Chondrocyte (in vitro differentiated cells): ENCODE measurements around the gene ACTA2. TPM values are rescaled to one million over a fixed set of nuclear protein-coding genes. Genes with fewer than 3 reads are reported as not detected.

Experiments used
- DNase-seq: peaks from one replicate; pipeline ENCODE4 v3.0.0; 2021; ENCODE audit warnings: mixed read lengths, low spot score
- H3K27ac Mint-ChIP-seq: one replicate; pipeline ENCODE4 v1.8.0; 2021; ENCODE audit warnings: mild to moderate bottlenecking, moderate library complexity, mixed read lengths; ENCODE audit not compliant: unreplicated experiment
- H3K27me3 Mint-ChIP-seq: 2 replicates; pipeline ENCODE4 v1.8.0; 2021; ENCODE audit warnings: low read depth, mixed read lengths
- H3K36me3 Mint-ChIP-seq: 2 replicates; pipeline ENCODE4 v1.8.0; 2021; ENCODE audit warnings: low read depth, mixed read lengths
- H3K4me1 Mint-ChIP-seq: 2 replicates; pipeline ENCODE4 v1.8.0; 2021; ENCODE audit warnings: low read depth, mild to moderate bottlenecking, mixed read lengths
- H3K4me3 Mint-ChIP-seq: one replicate; pipeline ENCODE4 v1.8.0; 2021; ENCODE audit warnings: mild to moderate bottlenecking, moderate library complexity, mixed read lengths; ENCODE audit not compliant: unreplicated experiment
- H3K9me3 Mint-ChIP-seq: 2 replicates; pipeline ENCODE4 v1.8.0; 2021; ENCODE audit warnings: low read depth, mixed read lengths
- total RNA-seq: library from RNA; stranded (reverse); gene quantifications from 3 replicates; pipeline ENCODE4 v1.2.1, GENCODE V29; 2021
- TF ChIP-seq, protein P1 (sequence below): fragments of 200-600 bp; sonication (generic); IDR thresholded peaks from 2 replicates; pipeline ENCODE4 v1.5.0; 2021; ENCODE audit warnings: antibody characterized with exemption, mild to moderate bottlenecking, moderate library complexity

The ACTA2 gene
- total RNA-seq, 1 donor from 2014 or later = 4,145 TPM

DNA sequence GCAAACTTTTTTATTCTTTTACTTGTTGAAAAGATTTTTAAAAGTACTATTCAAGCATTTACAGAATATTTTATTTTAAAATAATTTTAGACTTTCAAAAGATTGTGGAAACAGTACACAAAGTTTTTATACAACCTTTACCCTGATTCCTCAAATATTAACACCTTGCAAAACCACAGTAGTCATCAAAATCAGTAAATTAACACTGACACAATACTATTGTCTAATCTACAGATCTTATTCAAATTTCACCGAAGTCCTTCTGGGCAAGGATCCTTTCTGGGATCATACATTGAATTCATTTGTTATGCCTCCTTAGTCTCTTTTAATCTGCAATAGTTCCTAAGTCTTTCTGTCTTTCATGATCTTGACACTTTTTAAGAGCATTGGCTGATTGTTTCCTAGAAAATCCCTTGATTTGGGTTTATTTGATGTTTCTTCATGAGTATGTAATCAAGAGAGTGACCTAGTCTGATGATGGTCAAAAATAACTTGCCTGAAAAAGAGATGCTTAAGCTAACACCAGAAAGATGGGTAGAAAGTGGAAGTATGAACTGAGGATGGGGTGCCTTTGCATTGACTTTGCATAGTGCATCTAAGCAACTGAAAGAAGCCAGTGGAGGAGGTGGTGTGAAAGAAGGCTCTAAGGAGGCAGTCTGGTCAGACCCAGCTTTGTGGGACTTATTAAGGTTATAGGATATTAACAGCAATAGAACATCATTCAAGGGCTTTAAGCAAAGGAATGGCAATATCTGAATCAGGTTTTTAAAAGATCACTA lies 62.8 kb downstream of the ACTA2 start:
- no peaks in the 10 kb centered on the region for H3K9me3 Mint-ChIP-seq
- no peaks in the 10 kb centered on the region for H3K36me3 Mint-ChIP-seq
- no peaks in the 10 kb centered on the region for H3K27me3 Mint-ChIP-seq
- DNase-seq = no peak
- TF ChIP-seq, protein P1, sequence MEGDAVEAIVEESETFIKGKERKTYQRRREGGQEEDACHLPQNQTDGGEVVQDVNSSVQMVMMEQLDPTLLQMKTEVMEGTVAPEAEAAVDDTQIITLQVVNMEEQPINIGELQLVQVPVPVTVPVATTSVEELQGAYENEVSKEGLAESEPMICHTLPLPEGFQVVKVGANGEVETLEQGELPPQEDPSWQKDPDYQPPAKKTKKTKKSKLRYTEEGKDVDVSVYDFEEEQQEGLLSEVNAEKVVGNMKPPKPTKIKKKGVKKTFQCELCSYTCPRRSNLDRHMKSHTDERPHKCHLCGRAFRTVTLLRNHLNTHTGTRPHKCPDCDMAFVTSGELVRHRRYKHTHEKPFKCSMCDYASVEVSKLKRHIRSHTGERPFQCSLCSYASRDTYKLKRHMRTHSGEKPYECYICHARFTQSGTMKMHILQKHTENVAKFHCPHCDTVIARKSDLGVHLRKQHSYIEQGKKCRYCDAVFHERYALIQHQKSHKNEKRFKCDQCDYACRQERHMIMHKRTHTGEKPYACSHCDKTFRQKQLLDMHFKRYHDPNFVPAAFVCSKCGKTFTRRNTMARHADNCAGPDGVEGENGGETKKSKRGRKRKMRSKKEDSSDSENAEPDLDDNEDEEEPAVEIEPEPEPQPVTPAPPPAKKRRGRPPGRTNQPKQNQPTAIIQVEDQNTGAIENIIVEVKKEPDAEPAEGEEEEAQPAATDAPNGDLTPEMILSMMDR = no peak
- no peak overlapping the region for H3K27ac Mint-ChIP-seq
- H3K4me3 Mint-ChIP-seq = no peak overlapping the region
- H3K4me1 Mint-ChIP-seq = peaks cover 15% of the 10 kb centered on the region

DNA sequence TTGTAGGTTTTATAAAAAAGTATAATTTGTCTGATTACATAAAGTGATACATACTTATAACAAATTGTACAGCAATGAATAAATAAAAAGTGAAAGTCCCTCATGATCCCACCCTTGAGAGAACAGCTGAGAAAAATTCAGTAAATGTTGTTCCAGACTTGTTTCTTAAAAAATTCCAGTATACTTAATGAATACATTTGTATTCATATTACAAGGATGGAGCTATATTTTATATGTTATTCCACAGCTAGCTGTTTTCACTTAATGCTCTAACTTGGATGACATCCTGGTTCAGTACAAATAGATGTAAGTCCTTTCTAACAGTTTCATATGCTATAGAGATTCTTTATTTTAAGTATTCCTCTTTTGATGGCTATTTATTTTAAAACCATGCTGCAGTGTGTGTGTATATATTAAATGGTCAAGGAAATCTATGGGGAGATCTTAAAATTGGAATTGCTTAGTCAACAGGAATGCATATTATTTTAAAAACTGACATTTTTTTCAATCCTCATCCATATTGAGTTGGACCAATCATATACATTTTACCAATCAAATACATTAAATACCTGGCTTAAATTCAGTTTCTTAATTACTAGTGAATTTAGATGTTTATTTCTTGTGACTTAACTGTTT lies 63.6 kb downstream of the ACTA2 start:
- no peaks in the 10 kb centered on the region for H3K27me3 Mint-ChIP-seq
- H3K4me3 Mint-ChIP-seq = no peak overlapping the region

DNA sequence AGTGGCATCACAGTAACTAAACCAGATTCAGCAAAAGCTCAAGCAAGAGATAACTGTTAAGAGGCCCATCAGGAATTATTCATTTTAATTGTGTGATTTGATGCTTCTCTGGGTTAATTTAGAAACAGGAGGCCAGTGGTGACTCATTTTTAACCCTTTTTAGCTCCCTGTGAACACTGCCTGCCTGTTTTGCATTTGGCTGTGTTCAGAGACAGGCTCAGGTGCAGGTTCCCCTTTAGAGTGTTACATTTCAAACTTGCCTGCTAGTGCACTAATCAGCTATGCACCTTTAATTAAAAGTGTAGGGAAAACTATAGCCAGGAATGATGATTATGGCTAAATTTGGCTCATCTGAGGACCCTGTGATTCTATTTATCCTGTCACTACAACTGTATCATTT lies 66.0 kb downstream of the ACTA2 start:
- H3K27ac Mint-ChIP-seq = no peak overlapping the region
- no peak overlapping the region for H3K4me3 Mint-ChIP-seq
- no peaks in the 10 kb centered on the region for H3K27me3 Mint-ChIP-seq
- H3K9me3 Mint-ChIP-seq = no peaks in the 10 kb centered on the region
- H3K36me3 Mint-ChIP-seq = no peaks in the 10 kb centered on the region
- no peak for DNase-seq
- H3K4me1 Mint-ChIP-seq = peaks cover 27% of the 10 kb centered on the region
- TF ChIP-seq, protein P1 = no peak

More for the DNA sequence above, 63.6 kb downstream of the ACTA2 start:
- no peak for DNase-seq
- H3K27ac Mint-ChIP-seq = no peak overlapping the region
- H3K9me3 Mint-ChIP-seq = no peaks in the 10 kb centered on the region
- peaks cover 15% of the 10 kb centered on the region for H3K4me1 Mint-ChIP-seq
- H3K36me3 Mint-ChIP-seq = no peaks in the 10 kb centered on the region
- TF ChIP-seq, protein P1 = no peak

Other genes starting within 250 kb of the ACTA2 start
- not detected in 3 replicates for gene LIPK, start 246.5 kb downstream of the ACTA2 start, total RNA-seq
- gene LIPN, start 192.8 kb downstream of the ACTA2 start, total RNA-seq = not detected in 3 replicates
- gene LIPM, start 150.0 kb downstream of the ACTA2 start, total RNA-seq = not detected in 3 replicates
- not detected in 3 replicates for gene ANKRD22, start 100.9 kb downstream of the ACTA2 start, total RNA-seq
- 1.6 to 2.7 TPM (median 2.1 TPM) in 3 replicates for gene STAMBPL1, start 72.5 kb downstream of the ACTA2 start, total RNA-seq
- 11.2 to 11.6 TPM (median 11.5 TPM) in 3 replicates for gene FAS, start 38.0 kb upstream of the ACTA2 start, total RNA-seq